Transverse colon (tissue), 3 donors: ENCODE measurements around the gene PLCL1.

Source experiments
- POLR2A ChIP-seq: fragments of 450-650 bp; IDR thresholded peaks from one replicate; pipeline ENCODE4 v1.6.1; 2016; ENCODE audit warnings: antibody characterized with exemption, mild to moderate bottlenecking, moderate library complexity
- TF ChIP-seq, protein P1 (sequence below), 5 experiments: fragments of 200-600 bp in 3 of 5; fragments of 450-650 bp in 2 of 5; sonication (generic) in 3 of 5; IDR thresholded peaks; 1 replicate in 2 of 5; 2 replicates in 3 of 5; pipeline ENCODE4 v1.5.1; 2016 to 2017; ENCODE audit warnings: antibody characterized with exemption in 5 of 5, inconsistent platforms in 3 of 5, mild to moderate bottlenecking in 2 of 5, moderate library complexity in 1 of 5

DNA sequence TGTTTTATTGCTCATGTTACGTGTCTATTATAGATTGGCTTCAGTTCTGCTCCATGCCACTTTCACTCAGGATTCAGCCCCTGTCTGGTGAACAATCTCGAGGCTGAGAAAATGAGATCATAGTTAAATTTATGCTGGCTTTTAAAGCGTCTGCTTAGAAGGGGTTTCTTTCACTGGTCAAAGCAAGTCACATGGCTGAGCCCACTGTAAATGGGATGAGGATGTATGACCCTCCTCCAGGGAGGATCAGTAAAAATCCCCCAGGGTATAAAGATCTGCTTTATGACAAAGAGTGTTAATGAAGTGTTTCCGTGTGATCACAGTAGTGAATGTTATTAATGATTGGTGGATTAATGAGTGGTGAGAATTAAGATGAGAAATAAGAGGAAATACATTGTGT lies 6.2 kb upstream of the PLCL1 start:
- TF ChIP-seq, protein P1, sequence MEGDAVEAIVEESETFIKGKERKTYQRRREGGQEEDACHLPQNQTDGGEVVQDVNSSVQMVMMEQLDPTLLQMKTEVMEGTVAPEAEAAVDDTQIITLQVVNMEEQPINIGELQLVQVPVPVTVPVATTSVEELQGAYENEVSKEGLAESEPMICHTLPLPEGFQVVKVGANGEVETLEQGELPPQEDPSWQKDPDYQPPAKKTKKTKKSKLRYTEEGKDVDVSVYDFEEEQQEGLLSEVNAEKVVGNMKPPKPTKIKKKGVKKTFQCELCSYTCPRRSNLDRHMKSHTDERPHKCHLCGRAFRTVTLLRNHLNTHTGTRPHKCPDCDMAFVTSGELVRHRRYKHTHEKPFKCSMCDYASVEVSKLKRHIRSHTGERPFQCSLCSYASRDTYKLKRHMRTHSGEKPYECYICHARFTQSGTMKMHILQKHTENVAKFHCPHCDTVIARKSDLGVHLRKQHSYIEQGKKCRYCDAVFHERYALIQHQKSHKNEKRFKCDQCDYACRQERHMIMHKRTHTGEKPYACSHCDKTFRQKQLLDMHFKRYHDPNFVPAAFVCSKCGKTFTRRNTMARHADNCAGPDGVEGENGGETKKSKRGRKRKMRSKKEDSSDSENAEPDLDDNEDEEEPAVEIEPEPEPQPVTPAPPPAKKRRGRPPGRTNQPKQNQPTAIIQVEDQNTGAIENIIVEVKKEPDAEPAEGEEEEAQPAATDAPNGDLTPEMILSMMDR (IDR thresholded peaks at IDR 0.05): no peak
- no peak for TF ChIP-seq POLR2A
